Kasumi-1 (cell line): Measurements from ENCODE around the gene HLA-G.
A peak's percentile ranks its signal among the peaks of the same experiment; 100 is the strongest.
"Not testable (repeated sequence)": the region's sequence is repeated elsewhere in the genome, so short reads cannot be mapped to it uniquely, and the experiment has no call there.

ENCODE experiments used
- DNase-seq, 2 experiments: peaks; one replicate each; lab custom pipeline; 2025; lab: John Stamatoyannopoulos, UW

HLA-G gene

GRCh38 chr6:29875257-29875656 is 47.6 kb downstream of the HLA-G start:
- peak in 1 of 2 experiments; percentile 1 for DNase-seq

DNA sequence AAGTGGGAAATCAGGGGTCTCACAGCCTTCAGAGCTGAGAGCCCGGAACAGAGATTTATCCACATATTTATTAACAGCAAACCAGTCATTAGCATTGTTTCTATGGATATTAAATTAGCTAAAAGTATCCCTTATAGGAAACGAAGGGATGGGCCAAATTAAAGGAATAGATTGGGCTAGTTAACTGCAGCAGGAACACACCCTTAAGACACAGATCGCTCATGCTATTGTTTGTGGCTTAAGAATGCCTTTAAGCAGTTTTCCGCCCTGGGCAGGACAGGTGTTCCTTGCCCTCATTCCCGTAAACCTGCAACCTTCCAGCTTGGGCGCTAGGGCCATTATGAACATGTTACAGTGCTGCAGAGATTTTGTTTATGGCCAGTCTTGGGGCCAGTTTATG is 48.1 kb downstream of the HLA-G start:
- DNase-seq: not testable (repeated sequence)
